ENCODE results near the gene NARS2. TPM values are rescaled to one million over a fixed set of nuclear protein-coding genes. Genes with fewer than 3 reads are reported as not detected.

Gene NARS2
- total RNA-seq, 3 donors from 2014 or later (not counting 1 experiment from before 2014, with no cell fraction given), result 6.5 to 9.6 (median 8.8) TPM

DNA sequence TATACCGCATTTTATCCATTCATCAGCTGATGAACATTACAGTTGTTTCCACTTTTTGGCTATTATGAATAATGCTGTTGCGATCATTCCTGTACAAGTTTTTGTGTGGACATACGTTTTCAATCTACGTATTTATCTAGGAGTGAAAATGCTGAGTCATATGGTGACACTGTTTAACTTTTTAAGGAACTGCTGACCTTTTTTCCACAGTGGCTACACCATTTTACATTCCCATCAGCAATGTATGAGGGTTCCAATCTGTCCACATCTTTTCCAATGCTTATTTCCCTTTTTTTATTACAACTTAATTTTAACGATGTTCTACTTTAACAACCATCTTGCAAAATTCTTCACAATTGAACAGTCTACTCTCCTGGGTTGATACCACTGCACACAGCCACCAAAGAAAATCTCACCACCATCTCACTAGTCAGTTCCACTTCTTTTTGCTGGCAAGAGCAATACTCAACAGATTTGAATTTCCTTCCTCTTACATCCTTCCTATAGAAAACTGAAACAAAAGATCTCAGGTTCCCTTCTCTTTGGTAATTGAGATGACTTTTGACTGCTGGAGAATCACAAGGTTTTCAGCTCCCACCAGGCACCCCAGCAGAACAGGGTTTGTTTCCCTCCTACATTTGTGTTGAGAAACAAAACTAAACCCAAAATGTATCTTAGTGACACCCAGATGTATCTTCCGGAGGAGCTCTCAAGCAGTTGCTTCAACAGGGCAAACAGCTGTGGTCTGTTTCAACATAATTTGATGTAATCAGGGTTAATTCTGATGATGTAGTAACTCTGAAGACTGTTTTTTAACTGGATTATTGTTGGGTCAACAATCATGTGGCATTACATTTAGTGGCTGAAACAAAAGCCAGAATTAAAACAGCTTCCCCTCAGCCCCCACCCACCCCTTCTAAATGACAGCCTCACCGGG, 150.1 kb downstream of the NARS2 start:
- peaks cover 8 to 14% of the 10 kb centered on the region in 2 donors for H3K4me1 Mint-ChIP-seq
- H3K4me1 ChIP-seq (ENCODE audit: control insufficient read depth, insufficient read depth, low read length), result peaks cover 14% of the 10 kb centered on the region

DNA sequence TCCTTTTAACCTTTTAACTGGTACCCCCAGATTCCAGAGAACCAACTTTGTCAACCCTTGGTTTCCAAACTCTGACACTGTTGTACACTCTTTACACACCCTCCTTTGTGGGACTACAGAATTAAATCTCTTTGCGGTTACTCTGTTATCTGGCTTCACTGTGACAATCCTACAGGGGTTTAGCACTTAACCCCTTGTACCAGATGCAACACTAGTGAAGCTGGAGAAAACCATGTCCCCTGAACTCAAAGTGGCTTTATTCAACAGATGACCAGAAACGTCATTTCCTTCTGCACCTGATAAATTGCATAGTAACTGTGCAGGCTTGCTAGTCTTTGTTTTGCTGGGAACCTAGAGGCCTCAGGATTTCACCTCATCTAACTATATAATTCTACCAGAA, 151.4 kb downstream of the NARS2 start:
- peaks cover 19% of the 10 kb centered on the region for H3K4me1 ChIP-seq (ENCODE audit: control insufficient read depth, insufficient read depth, low read length)
- H3K27ac ChIP-seq (ENCODE audit: low read length), result no peak overlapping the region
- 73% methylated on average over 2 of the region's 2 CpGs for WGBS (ENCODE audit: insufficient coverage)
- TF ChIP-seq, protein P1, sequence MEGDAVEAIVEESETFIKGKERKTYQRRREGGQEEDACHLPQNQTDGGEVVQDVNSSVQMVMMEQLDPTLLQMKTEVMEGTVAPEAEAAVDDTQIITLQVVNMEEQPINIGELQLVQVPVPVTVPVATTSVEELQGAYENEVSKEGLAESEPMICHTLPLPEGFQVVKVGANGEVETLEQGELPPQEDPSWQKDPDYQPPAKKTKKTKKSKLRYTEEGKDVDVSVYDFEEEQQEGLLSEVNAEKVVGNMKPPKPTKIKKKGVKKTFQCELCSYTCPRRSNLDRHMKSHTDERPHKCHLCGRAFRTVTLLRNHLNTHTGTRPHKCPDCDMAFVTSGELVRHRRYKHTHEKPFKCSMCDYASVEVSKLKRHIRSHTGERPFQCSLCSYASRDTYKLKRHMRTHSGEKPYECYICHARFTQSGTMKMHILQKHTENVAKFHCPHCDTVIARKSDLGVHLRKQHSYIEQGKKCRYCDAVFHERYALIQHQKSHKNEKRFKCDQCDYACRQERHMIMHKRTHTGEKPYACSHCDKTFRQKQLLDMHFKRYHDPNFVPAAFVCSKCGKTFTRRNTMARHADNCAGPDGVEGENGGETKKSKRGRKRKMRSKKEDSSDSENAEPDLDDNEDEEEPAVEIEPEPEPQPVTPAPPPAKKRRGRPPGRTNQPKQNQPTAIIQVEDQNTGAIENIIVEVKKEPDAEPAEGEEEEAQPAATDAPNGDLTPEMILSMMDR (IDR thresholded peaks at IDR 0.05), result no peak
- Mint-ChIP-seq H3K27me3 (ENCODE audit: low read depth in 2 of 2) (peaks cover 19 to 34% of the 10 kb centered on the region in 2 donors), H3K4me1 (peaks cover 16 to 21% of the 10 kb centered on the region in 2 donors), H3K36me3 (no peaks in the 10 kb centered on the region), H3K9me3 (no peaks in the 10 kb centered on the region), H3K27ac (no peak overlapping the region), H3K4me3 (no peak overlapping the region)
- DNase-seq (no peak), ATAC-seq (no peak)
- no peaks in the 10 kb centered on the region for H3K9me3 ChIP-seq (ENCODE audit: control insufficient read depth, insufficient read depth, low read length)
- intact Hi-C loops (cut with micrococcal nuclease), result no loop called here
- no peak overlapping the region for H3K4me3 ChIP-seq (ENCODE audit: low read length)
- H3K27me3 ChIP-seq (ENCODE audit: control insufficient read depth, insufficient read depth, low read length), result no peaks in the 10 kb centered on the region
- no peaks in the 10 kb centered on the region for H3K36me3 ChIP-seq (ENCODE audit: control insufficient read depth, insufficient read depth, low read length)

More for the DNA sequence above, 150.1 kb downstream of the NARS2 start:
- Mint-ChIP-seq H3K27ac (peak overlapping the region in 1 of 2 donors; percentile 79), H3K36me3 (no peaks in the 10 kb centered on the region), H3K4me3 (no peak overlapping the region), H3K27me3 (ENCODE audit: low read depth in 2 of 2) (peaks cover 13 to 22% of the 10 kb centered on the region in 2 donors), H3K9me3 (no peaks in the 10 kb centered on the region)
- WGBS (ENCODE audit: insufficient coverage), result 60% methylated on average over 6 of the region's 7 CpGs
- DNase-seq, result no peak
- no peaks in the 10 kb centered on the region for H3K9me3 ChIP-seq (ENCODE audit: control insufficient read depth, insufficient read depth, low read length)
- intact Hi-C loops (cut with micrococcal nuclease), result no loop called here
- peak overlapping the region; percentile 40 for H3K27ac ChIP-seq (ENCODE audit: low read length)
- no peaks in the 10 kb centered on the region for H3K27me3 ChIP-seq (ENCODE audit: control insufficient read depth, insufficient read depth, low read length)
- no peak overlapping the region for H3K4me3 ChIP-seq (ENCODE audit: low read length)
- no peaks in the 10 kb centered on the region for H3K36me3 ChIP-seq (ENCODE audit: control insufficient read depth, insufficient read depth, low read length)
- peak in 1 of 3 donors; percentile 59 for ATAC-seq
- TF ChIP-seq, protein P1 (IDR thresholded peaks at IDR 0.05), result no peak

- Histone ChIP-seq H3K4me3 (ENCODE audit: low read length) (no peak overlapping the region), H3K4me1 (ENCODE audit: control insufficient read depth, insufficient read depth, low read length) (peaks cover 28% of the 10 kb centered on the region), H3K27ac (ENCODE audit: low read length) (no peak overlapping the region), H3K9me3 (ENCODE audit: control insufficient read depth, insufficient read depth, low read length) (no peaks in the 10 kb centered on the region), H3K27me3 (ENCODE audit: control insufficient read depth, insufficient read depth, low read length) (no peaks in the 10 kb centered on the region), H3K36me3 (ENCODE audit: control insufficient read depth, insufficient read depth, low read length) (no peaks in the 10 kb centered on the region)
- no peaks in the 10 kb centered on the region for H3K36me3 Mint-ChIP-seq
- no peak overlapping the region for H3K27ac Mint-ChIP-seq
- peaks cover 21 to 34% of the 10 kb centered on the region in 2 donors for H3K27me3 Mint-ChIP-seq (ENCODE audit: low read depth in 2 of 2)
- DNase-seq, result peak; percentile 20 to 32
- ATAC-seq, result no peak
- H3K9me3 Mint-ChIP-seq, result no peaks in the 10 kb centered on the region
- TF ChIP-seq, protein P1 (IDR thresholded peaks at IDR 0.05), result no peak
- intact Hi-C loops (cut with micrococcal nuclease), result no loop called here
- H3K4me1 Mint-ChIP-seq, result peaks cover 25 to 35% of the 10 kb centered on the region in 2 donors
- no peak overlapping the region for H3K4me3 Mint-ChIP-seq
- WGBS (ENCODE audit: insufficient coverage), result 7% methylated on average over 9 of the region's 9 CpGs
Measured at GRCh38 chr11:78420796-78421209, 153.9 kb downstream of the NARS2 start.

Data from natural killer cell (primary cell).